Measurements from ENCODE around the gene TNNI3. TPM values are rescaled to one million over a fixed set of nuclear protein-coding genes. Genes with fewer than 3 reads are reported as not detected.
"Not testable (repeated sequence)": the region's sequence is repeated elsewhere in the genome, so short reads cannot be mapped to it uniquely, and the experiment has no call there.

Gene TNNI3
- total RNA-seq, 1 donor from 2014 or later = 0.89 TPM

DNA sequence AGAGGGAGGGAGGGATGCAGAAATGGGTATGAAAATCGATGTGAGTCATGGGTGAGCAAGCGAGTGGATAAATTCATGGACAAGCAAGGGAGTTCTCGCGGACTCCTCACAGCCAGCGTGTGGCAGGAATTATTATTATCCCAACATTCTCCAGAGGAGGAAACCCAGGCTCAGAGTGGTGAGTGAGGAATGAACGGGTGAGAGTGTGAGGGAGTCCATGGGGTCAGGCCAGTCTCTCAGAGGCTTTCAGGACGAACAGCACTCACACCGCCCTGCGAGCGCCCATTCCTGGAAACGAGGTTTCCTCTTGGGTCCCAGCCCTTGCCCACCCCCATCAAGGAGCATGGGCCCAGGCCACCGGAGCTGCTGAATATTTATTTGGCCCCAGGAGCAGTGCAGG lies 15.2 kb upstream of the TNNI3 start:
- DNase-seq = no peak

DNA sequence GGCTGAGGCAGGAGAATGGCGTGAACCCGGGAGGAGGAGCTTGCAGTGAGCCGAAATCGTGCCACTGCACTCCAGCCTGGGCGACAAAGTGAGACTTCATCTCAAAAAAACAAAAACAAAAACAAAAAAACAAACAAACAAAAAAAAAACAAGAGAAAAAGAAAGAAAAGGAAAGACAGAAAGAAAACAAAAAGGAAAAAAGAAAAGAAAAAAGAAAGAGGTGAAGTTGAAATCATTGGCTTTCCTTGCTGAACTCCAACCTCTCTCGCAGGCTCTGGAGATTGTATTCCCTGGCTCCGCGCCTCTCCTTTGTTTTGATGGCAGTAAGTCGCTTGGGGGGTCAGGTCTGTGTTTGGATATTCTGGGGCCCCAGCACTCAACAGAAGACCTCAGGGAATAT lies 14.8 kb upstream of the TNNI3 start:
- DNase-seq = not testable (repeated sequence)

DNA sequence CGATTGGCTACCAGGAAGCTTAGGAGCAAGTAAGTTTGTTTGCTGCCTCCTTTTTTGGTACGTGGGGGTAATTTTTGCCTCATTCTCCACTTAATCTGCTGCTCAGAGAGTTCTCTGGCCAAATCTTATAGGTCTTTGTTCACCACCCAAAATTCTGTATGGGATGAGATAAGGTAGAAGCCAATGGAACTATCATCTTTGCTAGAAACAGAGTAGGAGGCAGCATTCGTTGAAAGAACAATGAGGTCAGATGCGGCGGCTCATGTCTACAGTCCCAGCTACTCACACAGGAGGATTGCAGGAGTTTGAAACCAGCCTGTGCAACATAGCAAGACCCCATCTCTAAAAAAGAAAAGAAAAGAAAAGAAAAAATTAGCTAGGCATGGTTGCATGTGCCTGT lies 13.9 kb upstream of the TNNI3 start:
- DNase-seq = no peak

DNA sequence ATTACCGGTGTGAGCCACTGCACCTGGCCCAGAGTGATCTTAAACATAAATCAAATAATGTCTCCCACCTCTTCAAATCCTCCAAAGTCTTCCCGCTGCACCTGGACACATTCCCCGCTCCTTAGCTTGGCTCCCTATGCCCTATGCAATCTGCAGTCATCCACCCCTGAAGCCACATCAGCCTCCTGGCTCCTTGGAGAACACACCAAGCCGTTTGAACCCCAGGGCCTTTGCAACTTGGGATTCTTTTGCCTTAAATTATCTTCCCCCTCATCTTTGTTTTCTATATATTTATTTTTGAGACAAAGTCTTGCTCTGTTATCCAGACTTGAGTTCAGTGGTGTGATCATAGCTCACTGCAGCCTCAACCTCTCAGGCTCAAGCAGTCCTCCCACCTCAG lies 11.6 kb upstream of the TNNI3 start:
- DNase-seq = no peak

DNA sequence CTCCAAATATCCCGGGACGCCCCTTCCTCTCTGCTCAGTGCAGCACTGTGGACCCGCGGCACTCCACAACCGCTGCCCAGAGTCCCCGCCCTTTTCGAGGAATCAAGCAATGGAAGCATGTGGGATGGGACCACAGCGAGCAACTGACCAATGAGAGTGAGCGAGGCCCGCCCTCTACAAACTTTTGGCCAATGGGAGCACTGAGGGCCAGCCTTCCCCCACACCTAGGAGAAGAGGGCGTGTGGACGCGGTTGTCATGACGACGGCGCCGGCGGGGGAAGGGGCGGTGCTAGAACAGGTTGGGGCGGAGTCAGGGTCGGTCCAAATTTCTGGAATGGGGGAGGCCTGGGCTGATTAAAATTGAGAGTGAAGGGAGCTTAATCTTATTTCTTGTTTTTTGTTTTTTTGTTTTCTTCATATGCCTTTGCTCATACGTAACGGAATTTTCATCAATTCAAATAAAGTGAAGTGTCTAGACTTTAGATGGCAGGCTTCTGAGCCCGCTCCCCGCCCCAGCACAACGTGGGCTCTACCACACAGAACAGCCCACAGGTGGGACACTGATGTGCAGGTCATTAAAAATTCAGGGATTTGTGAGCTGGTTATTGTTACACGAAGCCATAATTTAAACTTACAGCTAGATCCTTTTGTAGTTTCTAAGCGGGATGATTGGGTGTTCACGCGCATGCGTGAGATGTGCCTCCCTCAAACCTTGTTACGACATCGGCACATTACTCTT lies 9.2 kb upstream of the TNNI3 start, which contains the start of gene DNAAF3:
Gene DNAAF3 (minus strand): TSS at position 84 of the 739 bp plus-strand sequence. CDS start 200 bp downstream, outside the sequence.
- DNase-seq = peak; percentile 89

DNA sequence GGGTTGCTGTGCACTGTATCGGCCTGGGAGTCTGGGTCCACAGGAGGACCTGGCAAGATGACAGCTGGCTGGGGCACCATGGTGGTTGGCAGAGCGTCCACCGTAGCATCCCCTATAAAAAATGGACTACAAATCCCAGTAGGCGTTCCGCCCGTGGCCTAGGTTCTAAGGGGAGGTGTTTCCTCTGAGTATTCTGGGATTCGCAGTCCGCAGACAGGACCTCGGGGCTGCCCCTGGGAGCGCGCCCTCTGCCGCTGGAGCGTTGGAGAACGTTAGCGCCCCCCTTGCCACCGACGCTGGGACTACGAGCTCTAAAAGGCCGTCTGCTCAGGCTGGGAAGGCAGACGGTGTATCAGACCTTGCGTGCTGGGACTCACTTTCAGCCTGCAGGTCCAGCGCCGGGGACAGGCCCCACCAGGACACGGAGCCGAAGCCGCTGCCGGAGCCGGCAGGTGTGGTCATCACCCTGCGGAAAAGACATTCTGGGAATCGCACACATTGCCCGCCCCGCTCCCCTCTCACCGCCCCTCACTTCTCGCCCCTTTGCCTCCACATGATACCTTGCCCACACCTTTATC lies 8.5 kb upstream of the TNNI3 start:
- no peak for DNase-seq

DNA sequence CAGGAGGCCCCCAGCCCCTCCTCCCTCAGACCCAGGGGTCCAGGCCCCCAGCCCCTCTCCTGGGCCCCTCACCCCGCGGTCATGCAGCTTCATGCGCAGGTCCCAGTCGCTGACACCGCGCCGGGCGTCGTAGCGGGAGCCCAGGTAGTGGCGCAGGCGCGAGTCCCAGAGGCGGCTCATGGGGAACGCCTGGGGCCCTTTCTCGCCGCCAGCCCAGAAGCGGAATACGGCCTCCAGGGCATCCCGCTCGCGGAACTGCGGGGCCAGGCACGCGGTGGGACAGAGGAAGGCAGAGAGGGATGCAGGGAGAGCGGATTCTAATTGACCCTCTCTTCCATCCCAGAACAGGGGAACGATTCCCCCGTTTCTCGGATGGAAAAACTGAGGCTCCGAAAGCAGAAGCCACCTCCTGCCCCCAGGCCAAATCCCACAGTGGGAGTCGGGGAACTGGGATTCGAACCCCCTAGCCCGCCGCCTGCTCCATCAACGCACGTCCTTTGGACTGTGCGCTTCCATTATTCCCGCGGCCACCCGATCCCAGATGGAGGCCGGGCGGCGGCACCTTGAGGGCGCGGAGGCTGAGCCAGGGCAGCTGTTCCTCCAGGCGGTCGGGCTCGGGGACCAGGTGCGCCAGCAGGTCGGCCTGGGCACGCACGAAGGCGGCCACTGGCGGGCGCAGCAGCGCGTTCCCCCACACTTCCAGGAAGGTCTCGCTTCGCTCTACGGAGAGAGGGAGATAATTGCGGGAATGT lies 4.2 kb upstream of the TNNI3 start:
- no peak for DNase-seq

DNA sequence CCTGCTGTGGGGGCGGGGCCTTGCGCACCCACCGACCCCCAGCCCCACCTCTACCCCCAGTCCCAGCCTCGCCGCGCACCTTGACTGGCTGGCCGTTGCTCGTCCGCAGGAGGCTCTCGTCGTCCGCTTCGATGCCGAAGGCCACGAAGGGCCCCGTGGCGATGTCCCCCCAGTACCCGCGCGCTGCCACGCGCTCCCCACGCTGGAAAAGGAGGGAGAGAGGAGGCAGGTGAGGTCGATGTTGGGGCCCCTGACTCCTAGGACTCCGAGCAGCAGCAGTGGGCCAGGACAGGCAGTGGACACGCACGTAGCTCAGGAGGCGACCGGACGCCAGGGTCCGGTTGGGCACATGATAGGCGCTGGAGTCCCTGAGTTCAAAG lies 3.4 kb upstream of the TNNI3 start:
- no peak for DNase-seq

DNA sequence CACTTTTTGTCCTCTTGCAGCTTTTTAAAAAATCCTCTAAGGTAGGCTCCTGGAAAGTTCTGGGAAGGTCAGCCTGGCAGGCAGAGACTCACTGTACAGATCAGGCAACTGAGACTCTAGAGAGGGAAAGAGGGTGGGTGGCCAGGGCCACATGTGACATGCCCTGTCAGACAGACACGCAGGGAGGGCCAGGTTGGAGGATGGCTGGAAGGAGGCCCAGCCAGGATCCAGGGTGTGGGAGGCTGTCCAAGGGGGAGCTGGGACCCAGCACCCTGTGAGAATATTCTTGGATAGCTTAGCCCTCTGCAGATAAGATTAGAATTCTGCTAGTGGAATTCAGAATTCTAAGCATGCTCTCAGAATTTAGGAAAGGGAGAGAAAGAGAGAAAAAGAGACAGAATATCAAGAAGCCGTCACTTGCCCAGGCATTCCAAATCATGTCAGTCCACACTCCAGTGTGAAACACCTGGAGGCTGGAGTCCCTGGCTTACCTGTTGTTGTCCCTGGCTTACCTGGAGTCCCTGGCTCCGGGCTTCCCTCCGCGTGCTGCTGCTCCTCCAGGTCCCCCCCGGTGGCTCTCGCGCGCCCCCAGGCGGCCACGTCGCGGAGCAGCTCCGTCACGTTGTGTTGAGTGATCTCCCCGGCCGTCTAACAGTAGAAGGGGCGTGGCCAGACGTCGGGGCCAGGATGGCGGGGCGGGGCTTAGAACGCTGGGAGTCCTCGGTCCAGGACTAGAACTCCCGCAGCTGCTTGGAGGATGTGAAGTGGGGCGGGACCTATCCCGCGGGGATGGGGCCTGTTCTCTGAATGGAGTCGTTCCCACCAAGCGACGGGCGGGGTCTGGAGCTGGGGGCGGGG lies 2.8 kb upstream of the TNNI3 start:
- peak; percentile 10 for DNase-seq

DNA sequence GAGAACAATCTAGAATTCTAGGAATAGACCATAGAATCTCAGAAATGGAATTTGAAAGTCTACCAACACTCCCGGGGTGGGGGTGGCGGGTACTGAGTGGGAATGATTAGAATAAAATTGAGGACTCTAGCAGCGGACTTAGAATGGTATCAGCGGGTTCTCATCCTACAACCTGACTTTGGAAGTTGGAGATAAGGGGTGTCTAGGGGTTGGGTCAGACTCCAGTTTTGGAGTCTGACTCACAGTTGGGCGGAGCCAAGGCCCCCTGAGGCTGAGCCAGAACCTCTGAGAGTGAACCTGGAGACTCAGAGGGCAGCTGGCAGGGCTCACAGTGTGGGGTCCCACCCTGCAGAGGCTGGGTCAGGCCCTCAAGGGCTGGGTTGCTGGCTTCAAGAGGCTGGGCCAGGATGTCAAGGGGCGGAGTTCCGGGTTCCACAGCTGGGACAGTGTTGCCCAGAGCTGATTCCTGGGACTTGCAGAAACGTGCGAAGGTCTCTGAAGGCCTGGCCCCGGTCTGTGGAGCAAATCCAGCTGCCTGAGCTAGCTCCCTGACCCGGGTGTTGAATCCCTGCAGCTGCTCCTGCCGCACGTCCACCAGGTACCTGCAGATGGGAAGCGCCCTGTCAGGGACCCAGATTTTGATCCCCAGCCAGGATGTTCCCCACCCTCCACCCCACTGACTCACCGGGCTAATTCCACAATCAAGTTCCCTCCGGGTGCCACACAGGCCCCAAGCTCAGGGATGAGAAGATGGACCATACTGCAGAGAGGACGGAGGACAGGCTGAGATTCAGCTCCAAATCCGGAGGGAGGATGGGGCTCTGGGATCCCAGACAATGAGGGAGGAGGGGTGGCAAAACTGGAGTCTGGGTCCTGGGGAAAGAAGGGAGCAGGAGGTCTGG lies 1.6 kb upstream of the TNNI3 start:
- DNase-seq = no peak

DNA sequence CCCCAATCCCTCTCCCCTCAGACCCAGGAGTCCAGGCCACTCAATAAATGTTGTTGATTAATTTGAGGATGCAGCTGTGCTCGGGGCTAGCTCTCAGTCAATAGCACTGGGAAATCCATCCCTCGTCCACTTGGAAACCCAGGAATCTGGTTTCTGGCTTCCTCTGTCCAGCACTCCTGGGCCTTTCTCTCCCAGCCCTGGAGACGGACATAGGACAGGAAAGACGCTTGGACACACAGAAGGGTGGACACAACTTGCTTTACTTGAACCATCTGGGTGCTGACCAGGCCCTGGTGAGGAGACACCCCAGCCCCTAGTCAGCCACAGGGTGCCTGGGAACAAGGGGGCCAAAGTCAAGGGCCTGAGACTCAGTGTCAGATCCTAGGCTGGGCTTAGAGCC lies 891 bp upstream of the TNNI3 start:
- no peak for DNase-seq

DNA sequence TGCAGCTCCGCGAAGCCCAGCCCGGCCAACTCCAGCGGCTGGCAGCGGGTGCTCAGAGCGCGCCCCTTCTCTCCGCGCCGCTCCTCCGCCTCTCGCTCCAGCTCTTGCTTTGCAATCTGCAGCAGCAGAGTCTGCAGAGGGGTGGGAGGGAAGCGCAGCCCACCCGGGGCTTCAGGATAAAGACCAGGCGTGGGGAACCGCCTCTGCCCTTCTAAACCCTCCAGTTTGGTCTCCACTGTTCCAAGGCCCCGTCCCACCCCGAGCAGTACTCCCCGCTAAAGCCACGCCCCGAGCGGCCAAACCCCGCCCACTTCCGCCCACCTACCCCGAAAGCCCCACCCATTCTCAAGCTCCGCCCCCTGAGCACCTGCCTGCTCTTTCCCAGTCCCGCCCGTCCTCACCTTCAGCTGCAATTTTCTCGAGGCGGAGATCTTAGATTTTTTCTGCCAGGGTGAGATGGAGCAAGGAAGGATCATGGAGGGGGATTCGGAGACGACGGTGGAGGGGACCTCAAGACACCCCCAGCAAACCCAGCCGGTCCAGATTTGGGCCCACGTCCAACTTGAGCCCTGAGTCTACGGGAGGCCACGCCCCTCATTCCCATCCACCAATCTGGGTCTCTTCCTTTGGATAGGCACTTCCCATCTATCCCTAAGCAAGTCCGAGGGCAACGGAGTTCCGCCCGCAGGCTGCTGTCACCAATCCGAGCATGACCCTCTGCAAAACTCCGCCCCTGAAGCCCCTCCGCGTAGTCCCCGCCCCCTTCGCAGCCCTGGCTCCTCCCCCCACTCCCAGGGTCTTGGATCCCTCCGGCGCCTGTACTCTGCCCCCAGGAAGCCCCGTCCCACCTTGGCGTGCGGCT lies 1.1 kb downstream of the TNNI3 start:
- DNase-seq = no peak

DNA sequence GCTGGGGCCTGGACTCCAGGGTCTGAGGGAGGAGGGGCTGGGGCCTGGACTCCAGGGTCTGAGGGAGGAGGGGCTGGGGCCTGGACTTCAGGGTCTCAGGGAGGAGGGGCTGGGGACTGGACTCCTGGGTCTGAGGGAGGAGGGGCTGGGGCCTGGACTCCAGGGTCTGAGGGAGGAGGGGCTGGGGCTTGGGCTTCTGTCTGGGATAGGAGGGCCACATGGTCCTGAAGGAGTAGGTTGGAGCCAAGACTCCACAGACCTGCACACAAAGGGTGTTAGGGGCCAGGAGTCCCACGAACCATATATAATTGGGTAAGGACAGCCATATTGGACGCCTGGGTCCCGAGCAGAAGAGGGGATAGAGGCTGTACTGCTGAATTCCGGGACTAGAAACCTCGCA lies 1.7 kb downstream of the TNNI3 start:
- not testable (repeated sequence) for DNase-seq

DNA sequence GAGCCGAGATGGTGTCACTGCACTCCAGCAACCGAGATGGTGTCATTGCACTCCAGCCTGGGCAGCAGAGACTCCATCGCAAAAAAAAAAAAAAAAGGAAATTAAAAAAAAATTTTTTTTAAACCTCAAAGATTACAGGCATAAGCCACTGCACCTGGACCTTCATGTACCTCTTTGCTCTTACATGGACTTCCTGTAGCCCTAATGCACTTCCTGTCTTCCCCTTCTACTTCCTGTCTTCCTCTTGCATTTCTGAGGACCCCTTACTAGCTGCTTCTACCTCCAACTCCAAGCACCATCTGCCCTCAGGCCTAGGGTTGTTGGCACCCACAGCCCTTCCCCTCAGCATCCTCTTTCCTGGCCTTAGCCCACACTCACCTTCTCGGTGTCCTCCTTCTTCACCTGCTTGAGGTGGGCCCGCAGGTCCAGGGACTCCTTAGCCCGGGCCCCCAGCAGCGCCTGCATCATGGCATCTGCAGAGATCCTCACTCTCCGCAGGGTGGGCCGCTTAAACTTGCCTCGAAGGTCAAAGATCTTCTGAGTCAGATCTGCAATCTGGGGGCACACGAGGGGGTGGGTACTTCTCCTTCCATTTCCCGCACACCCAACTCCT lies 3.8 kb downstream of the TNNI3 start:
- no peak for DNase-seq

DNA sequence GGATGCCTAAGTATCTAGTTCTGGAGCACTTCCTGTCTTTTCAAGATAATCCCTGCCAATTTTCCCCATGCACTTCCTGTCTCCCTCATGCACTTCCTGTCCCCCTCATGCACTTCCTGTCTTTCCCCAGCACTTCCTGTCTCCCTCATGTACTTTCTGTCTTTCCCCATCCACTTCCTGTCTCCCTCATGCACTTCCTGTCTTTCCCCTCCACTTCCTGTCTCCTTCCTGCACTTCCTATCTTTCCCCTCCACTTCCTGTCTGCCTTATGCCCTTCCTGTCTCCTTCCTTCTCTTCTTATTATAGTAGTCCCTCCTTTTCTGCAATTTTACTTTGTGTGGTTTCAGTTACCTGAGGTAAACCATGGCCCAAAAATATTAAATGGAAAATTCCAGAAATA lies 5.5 kb downstream of the TNNI3 start:
- DNase-seq = no peak

DNA sequence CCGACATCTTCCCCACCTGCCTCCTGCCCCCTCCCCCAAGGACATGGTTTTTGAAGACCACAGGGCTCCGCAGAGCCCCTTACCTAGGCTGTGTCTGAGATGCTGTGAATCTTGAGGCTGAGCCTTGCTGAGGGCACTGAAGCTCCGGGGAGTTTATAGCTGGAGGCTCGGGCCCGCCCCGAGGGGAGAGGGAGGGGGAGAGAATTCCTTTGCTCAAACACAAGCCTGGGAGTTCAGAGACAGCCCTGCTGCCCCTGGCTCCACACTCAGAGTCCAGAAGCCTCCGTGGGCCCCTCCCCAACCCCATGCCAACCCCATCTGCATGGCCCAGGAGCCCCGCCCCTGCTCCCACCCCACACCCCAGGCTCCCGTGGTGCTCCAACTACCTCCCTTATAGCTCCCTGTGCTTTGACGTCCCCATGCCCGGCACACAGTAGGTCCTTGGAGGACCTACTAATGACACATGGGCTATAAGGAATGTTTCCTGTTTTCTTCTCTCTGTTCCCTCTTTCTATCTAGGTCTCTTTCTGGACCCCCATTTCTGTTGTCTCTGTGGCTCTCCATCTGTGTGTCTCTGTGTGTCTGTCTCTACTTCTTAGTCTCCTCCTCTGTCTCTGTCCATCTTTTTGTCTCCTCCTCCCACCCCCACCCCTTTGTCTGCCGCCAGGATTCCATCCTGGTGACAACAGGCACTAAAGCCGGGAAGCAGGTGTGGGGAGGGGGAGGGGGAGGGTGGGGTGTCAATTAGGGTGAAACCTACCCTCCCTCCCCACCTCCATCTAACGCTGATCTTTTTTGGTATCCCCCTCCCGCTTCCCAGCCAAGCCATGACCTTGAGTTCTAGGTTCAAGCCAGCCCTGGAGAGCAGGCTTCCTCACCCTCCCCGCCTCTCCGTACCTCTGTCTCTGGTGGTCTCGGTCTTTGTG lies 8.2 kb downstream of the TNNI3 start, which contains the start of gene TNNT1:
Gene TNNT1 (minus strand): TSS at position 129 of the 926 bp plus-strand sequence. CDS start 2,049 bp downstream, outside the sequence.
- no peak for DNase-seq

DNA sequence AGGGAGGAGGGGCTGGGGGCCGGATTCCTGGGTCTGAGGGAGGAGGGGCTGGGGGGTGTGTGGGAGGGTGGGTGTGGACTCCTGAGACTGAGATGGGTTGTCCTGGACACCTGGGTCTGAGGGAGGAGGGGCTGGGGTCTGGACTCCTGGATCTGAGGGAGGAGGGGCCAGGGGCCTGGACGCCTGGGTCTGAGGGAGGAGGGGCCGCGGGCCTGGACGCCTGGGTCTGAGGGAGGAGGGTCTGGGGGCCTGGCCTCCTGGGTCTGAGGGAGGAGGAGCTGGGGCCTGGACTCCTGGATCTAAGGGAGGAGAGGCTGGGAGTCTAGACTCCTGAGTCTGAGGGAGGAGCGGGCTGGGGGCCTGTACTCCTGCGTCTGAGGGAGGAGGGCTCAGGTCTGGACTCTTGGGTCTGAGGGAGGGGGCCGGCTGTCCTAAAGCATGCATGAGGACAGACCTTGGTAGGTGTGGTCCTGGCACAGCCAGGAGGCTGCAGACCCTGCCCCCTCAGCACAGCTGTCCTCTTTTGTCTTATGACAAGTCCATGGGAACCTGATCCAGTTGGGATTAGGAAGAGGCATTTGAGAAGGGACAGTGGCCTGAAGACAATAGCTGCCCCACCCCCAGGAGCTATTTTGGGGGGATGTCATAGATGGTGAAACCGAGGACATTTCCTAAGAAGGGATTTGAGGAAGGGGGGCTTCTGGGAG lies 9.8 kb downstream of the TNNI3 start:
- DNase-seq = no peak

DNA sequence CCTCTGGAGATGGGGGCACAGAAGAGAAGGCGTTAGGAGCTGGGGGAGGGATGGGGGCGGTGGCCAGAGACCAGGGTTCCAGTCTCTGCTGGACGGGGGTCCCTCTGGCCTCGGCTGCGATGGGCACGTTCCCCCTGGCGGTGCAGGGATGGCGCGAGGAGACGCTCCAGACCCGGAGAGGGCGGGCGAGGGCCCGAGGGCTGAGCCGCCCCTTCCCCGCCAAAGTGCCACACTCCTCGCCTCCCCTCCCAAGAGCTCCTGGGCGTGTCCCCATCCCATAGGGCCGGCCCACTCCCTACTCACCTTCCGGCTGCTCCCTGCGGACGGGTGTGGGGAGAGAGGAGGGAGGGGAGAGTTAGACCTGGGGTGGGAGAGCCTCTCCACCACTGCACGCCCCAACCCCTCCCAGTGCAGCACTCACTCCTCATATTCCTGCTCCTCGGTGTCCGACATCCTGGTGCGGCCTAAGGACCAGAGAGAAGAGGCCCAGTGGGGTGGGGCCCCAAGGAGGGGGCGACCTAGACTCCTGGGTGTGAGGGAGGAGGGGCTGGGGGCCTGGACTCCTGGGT lies 10.7 kb downstream of the TNNI3 start:
- DNase-seq = no peak
